Chondrocyte (in vitro differentiated cells): Measurements from ENCODE around the gene LRRC4C. TPM values are rescaled to one million over a fixed set of nuclear protein-coding genes. Genes with fewer than 3 reads are reported as not detected.
A peak's percentile ranks its signal among the peaks of the same experiment; 100 is the strongest.

Source experiments
- DNase-seq: peaks from one replicate; pipeline ENCODE4 v3.0.0; 2021; ENCODE audit warnings: mixed read lengths, low spot score
- H3K27ac Mint-ChIP-seq: one replicate; pipeline ENCODE4 v1.8.0; 2021; ENCODE audit warnings: mild to moderate bottlenecking, moderate library complexity, mixed read lengths; ENCODE audit not compliant: unreplicated experiment
- H3K27me3 Mint-ChIP-seq: 2 replicates; pipeline ENCODE4 v1.8.0; 2021; ENCODE audit warnings: low read depth, mixed read lengths
- H3K36me3 Mint-ChIP-seq: 2 replicates; pipeline ENCODE4 v1.8.0; 2021; ENCODE audit warnings: low read depth, mixed read lengths
- H3K4me1 Mint-ChIP-seq: 2 replicates; pipeline ENCODE4 v1.8.0; 2021; ENCODE audit warnings: low read depth, mild to moderate bottlenecking, mixed read lengths
- H3K4me3 Mint-ChIP-seq: one replicate; pipeline ENCODE4 v1.8.0; 2021; ENCODE audit warnings: mild to moderate bottlenecking, moderate library complexity, mixed read lengths; ENCODE audit not compliant: unreplicated experiment
- H3K9me3 Mint-ChIP-seq: 2 replicates; pipeline ENCODE4 v1.8.0; 2021; ENCODE audit warnings: low read depth, mixed read lengths
- CTCF ChIP-seq: fragments of 200-600 bp; sonication (generic); IDR thresholded peaks from 2 replicates; pipeline ENCODE4 v1.5.0; 2021; ENCODE audit warnings: antibody characterized with exemption, mild to moderate bottlenecking, moderate library complexity
- total RNA-seq: library from RNA; stranded (reverse); gene quantifications from 3 replicates; pipeline ENCODE4 v1.2.1, GENCODE V29; 2021

Gene LRRC4C
- total RNA-seq, 1 donor from 2014 or later = 0.72 TPM

- Mint-ChIP-seq H3K27me3 (peaks cover 42% of the 10 kb centered on the region), H3K27ac (no peak overlapping the region), H3K4me3 (no peak overlapping the region), H3K36me3 (no peaks in the 10 kb centered on the region), H3K4me1 (peaks cover 7% of the 10 kb centered on the region), H3K9me3 (no peaks in the 10 kb centered on the region)
- no peak for DNase-seq
- no peak for TF ChIP-seq CTCF
Measured at GRCh38 chr11:40281052-40281580, 1178.3 kb downstream of the LRRC4C start.

GRCh38 chr11:40280159-40281051 is 1179.0 kb downstream of the LRRC4C start:
- no peak for TF ChIP-seq CTCF
- Mint-ChIP-seq H3K36me3 (no peaks in the 10 kb centered on the region), H3K9me3 (no peaks in the 10 kb centered on the region), H3K4me1 (peaks cover 7% of the 10 kb centered on the region), H3K27me3 (peaks cover 42% of the 10 kb centered on the region), H3K4me3 (no peak overlapping the region), H3K27ac (no peak overlapping the region)
- no peak for DNase-seq

GRCh38 chr11:40276960-40277359 is 1182.5 kb downstream of the LRRC4C start:
- peaks cover 20% of the 10 kb centered on the region for H3K4me1 Mint-ChIP-seq
- no peak for DNase-seq
- H3K27ac Mint-ChIP-seq = no peak overlapping the region
- H3K9me3 Mint-ChIP-seq = no peaks in the 10 kb centered on the region
- no peak overlapping the region for H3K4me3 Mint-ChIP-seq
- peaks cover 32% of the 10 kb centered on the region for H3K27me3 Mint-ChIP-seq
- no peak for TF ChIP-seq CTCF
- no peaks in the 10 kb centered on the region for H3K36me3 Mint-ChIP-seq

GRCh38 chr11:40274017-40274416 is 1185.4 kb downstream of the LRRC4C start:
- H3K36me3 Mint-ChIP-seq = no peaks in the 10 kb centered on the region
- TF ChIP-seq CTCF = no peak
- H3K9me3 Mint-ChIP-seq = no peaks in the 10 kb centered on the region
- H3K27ac Mint-ChIP-seq = peak overlapping the region; percentile 8
- no peak overlapping the region for H3K4me3 Mint-ChIP-seq
- no peak for DNase-seq
- H3K4me1 Mint-ChIP-seq = peaks cover 13% of the 10 kb centered on the region
- peaks cover 19% of the 10 kb centered on the region for H3K27me3 Mint-ChIP-seq

GRCh38 chr11:40273192-40273732 is 1186.2 kb downstream of the LRRC4C start:
- H3K9me3 Mint-ChIP-seq = no peaks in the 10 kb centered on the region
- no peak overlapping the region for H3K4me3 Mint-ChIP-seq
- TF ChIP-seq CTCF = no peak
- H3K27ac Mint-ChIP-seq = no peak overlapping the region
- DNase-seq = no peak
- peaks cover 14% of the 10 kb centered on the region for H3K27me3 Mint-ChIP-seq
- H3K36me3 Mint-ChIP-seq = no peaks in the 10 kb centered on the region
- peaks cover 13% of the 10 kb centered on the region for H3K4me1 Mint-ChIP-seq
